GM18909 (cell line): ENCODE measurements around the gene CCNL2.
A peak's percentile ranks its signal among the peaks of the same experiment; 100 is the strongest.
"Not testable (repeated sequence)": the region's sequence is repeated elsewhere in the genome, so short reads cannot be mapped to it uniquely, and the experiment has no call there.

Experiments used
- ATAC-seq: cut with Tn5 transposase; IDR thresholded peaks from one replicate; pipeline ENCODE4 v1.9.1; 2021; ENCODE audit warnings: mild to moderate bottlenecking; ENCODE audit not compliant: unreplicated experiment, poor library complexity

The CCNL2 gene

DNA sequence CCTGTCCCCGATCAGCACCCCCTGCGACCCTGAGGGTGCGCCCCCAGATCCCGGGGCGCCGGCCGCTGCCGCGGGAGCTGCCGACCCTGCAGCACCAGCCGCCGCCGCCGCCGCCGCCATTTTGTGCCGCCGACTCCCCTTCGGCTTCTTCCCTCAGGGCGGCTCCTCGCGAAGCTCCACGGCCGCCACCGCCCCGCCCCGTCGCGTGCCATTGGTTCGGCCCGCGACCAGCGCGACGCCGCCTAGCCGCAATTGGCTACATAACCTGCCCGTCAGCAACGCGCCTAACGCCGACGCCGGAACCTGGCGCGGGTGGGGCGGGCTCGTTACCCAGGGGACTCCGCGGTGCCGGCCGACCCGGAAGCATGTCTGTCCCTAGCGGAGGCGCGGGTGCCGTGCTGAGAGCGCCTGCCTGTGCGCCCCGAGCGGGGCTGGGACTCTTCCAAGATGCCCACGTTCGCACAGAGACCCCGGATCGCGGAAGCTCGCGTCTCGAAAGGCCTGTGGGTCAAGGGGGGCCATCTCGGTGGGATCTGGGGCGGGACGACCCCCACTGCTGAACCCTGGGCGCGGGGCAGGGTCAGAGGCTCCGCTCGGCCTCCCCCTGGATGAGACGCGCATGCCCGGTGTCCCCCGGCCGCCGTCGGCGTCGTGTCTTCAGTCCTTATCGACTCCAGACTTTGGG lies at the start of gene CCNL2:
TSS of gene CCNL2 (minus strand) at position 149 of the 685 bp plus-strand sequence. CDS start at position 120, 29 bp downstream.
- peak; percentile 95 for ATAC-seq

DNA sequence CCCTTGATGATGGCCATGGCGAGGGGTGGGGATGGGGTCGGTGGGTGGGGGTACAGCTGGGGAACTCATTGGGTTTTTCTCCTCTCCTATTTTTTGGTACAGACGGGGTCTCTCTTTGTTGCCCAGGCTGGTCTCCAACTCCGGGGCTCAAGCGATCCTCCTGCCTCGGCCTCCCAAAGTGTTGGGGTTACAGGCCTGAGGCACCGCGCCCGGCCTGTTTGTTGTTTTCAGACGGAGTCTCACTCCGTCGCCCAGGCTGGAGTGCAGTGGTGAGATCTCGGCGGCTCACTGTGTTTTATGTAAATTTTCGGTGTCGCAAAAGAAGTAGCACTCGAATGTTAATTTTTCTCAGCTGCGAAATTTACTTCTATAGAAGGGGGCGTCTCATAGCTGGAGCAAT lies 47.5 kb upstream of the CCNL2 start:
- not testable (repeated sequence) for ATAC-seq

DNA sequence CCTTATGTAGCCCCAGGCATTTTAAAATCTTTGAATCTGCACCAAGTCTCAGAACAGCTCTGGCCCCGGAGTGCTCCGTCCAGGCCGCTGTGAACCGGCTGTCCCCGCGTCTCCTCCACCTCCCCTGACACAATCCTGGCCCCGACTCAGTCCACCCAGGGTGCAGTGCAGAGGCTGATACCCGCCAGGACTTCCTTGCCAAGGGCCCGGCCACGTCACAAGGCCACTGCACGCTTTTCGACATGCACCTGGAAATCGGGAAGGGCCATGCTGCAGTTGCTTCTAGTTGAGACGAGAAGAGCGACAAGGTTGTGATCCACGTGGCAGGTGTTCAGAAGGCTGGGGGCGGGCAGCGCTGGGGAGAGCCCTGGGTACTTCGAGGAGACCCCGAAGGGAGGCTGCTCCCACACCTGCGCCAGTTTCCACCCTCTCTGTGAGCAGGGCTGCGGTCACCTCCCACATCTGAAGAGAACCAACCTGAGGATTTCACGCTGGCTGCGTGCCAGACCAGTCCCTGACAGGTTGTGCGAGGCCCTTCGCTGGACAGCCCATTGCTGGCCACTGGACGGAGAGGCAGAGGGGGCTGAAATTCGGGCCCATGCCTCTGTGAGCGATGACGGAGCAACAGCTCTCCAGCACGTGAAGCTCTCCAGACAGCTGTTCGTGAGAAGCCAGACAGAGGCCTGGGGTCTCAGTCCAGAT lies 43.1 kb upstream of the CCNL2 start:
- ATAC-seq, result no peak

DNA sequence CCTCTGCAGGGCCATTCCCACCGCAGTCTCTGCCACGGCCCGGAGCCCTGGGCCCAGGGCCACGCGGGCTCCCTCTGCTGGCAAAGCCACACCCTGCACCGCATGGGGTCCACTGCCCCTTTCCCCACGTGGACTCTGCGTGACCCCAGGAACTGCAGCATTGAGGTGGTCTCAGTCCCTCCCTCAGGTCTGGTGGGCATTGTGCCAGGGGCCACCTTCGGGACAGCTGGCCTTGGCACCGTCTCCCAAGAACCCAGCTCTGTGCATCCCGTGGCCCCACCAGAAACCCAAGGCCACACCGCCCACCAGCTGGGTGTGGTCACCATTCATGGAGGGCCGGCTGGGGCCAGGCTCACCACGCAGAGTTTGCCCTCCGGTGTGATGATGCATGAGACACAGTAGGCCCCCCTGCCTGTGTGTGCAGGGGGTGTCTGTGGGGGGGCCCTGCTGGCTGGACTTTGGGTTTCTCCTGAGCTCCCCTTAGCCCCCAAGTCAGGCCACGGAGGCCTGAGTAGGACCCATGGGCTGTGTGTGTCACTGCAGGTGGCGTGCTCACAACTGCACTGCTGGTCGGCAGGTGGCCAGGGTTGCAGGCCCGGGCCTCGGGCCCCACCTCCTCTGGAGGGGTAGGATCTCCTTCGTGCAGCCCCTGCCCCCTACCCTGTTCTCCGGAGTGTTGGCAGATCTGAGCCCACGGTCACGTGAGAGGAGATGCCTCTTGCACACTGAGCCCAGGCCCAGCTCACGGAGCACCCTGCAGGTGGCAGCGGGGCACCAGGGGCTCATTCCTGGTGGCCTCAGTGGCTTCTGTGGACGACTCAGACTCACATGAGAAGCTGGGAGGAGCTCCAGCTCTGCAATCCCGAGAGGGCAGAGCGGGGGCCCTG lies 42.1 kb upstream of the CCNL2 start:
- no peak for ATAC-seq

DNA sequence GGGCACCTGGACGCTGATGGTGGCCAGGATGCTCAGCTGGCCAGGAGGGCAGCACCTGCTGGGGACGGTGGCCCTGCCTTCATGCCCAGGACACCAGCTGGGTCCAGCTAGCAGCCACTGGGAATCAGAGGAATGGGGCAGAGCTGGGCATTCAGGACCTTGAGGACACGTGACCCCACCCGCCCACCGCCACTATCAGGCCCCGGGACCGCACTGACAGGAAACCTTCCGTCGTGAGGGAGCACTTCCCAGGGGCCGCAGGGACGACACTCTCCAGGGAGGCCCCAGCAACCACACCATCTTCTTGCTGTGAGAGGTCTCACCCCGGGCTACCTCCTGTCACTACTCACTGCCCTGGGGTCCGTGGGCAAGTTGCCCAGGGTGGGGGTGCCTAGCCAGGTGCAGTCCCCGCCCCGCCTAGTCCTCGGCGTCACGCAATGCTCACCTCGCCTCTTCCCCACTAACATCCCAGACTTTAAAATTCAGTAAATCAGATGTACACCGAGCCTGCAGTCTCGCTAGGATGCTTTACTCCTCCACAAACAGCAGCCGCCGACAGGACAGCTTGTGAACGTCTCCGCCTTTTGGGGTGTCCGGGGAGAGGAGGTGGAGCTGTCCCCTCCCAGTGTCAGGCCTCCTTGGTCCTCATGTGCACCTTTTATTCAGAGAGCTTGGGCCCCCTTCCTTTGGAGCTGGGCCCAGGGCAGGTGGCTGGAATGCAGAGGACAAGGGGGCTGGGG lies 41.3 kb upstream of the CCNL2 start:
- ATAC-seq, result no peak

DNA sequence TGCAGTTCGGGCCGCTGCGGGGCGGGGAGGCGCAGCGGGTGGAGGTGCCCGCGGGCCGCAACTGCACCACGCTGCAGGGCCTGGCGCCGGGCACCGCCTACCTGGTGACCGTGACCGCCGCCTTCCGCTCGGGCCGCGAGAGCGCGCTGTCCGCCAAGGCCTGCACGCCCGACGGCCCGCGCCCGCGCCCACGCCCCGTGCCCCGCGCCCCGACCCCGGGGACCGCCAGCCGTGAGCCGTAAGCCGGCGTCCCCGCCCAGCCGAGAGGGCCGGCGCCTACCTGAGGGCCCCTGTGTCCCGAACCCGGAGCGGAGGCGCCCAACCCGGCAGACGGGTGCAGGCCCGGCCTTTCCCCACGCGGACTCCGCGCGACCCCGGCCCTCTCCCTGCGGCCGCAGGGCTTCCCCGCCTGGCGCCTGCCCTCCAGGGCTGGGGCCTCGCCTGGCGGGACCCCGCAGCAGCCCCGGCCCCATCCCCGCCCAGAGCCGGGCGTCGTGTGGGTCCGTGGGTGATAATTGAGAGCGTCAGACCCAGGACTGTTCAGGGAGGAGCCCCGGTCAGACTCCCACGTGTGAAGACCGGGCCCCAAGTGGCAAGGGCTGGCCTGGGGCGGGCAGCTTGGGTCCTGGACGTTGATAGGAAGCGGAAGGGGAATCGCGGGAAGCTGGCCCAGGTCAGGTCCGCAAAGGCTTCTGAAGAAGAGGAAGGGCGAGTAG lies 40.6 kb upstream of the CCNL2 start:
- ATAC-seq, result no peak

DNA sequence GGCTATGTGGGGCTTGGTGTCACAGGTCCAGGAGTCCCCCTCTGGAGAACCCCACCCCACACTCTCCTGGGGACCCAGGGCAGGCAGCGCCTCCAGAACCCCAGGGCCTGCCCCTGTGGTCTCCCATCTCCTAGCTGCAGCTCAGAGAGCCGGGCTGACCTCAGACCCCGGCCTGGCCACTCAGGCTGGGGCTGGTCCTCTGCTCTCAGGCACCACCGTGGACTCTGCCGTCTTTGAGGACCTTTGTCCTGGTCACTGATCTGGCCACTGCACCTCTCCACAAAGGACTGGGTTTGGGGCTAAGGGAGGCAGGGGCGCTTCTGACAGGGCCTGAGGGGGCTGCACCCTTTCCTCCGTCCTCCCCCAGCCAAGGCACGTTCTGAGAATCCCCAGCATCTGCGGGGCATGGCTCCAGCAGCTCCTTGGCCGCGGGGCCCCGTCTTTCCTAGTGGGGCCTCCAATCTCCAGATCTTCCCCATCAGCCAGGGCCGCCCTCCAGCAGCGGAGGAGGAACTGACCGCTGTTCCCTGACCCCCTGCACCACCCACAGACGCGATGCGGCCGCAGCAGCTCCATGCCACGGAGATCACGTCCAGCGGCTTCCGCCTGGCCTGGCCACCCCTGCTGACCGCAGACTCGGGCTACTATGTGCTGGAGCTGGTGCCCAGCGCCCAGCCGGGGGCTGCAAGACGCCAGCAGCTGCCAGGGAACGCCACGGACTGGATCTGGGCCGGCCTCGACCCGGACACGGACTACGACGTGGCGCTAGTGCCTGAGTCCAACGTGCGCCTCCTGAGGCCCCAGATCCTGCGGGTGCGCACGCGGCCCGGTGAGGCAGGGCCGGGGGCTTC lies 39.6 kb upstream of the CCNL2 start:
- no peak for ATAC-seq

DNA sequence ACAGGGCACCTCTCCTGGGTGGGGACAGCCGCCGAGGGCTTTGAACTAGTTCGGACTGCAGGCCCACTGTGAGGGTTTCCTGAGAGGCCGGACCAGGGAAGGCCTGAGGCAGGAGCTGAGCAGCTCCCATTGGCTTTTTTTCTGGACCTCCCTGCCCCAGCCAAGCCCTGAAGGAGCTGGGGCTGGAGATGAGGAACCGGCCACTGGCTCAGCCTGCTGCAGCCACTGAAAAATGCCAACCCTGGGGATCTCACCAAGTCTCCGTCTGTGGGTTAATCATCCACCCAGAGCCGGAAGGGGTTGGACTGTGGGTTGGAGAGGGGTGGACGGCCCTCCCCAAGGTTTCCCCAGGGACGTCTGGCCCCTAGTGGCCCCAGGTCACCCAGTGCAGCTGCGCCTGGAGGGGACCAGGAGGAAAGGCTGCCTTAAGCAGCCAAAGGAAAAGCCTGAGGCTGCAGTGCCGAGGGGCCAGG lies 38.8 kb upstream of the CCNL2 start:
- peak; percentile 69 for ATAC-seq

DNA sequence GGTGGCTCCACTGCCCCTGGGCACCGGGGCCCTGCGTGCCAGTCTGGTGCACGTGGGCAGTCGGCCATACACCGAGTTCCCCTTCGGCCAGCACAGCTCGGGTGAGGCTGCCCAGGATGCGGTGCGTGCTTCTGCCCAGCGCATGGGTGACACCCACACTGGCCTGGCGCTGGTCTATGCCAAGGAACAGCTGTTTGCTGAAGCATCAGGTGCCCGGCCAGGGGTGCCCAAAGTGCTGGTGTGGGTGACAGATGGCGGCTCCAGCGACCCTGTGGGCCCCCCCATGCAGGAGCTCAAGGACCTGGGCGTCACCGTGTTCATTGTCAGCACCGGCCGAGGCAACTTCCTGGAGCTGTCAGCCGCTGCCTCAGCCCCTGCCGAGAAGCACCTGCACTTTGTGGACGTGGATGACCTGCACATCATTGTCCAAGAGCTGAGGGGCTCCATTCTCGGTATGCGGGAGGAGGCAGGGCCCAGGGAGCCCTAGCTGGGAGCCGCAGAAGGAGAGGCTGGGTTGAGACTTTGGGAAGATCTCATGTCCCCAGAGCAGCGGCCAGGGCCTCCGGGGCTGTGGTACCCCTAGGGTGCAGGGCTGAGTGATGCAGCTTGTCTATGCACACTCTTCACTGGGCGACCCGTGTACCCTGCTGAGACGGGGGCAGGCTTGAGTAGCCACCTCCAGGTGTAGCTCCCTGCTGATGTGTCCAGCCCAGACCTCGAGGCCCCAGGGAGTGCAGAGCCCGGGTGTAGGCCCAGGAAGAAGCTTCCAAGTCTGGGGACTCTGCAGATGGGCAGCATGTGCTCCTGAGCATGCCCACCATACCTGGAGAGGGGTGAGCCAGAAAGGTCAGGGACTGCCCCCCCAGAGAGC lies 38.1 kb upstream of the CCNL2 start:
- no peak for ATAC-seq

DNA sequence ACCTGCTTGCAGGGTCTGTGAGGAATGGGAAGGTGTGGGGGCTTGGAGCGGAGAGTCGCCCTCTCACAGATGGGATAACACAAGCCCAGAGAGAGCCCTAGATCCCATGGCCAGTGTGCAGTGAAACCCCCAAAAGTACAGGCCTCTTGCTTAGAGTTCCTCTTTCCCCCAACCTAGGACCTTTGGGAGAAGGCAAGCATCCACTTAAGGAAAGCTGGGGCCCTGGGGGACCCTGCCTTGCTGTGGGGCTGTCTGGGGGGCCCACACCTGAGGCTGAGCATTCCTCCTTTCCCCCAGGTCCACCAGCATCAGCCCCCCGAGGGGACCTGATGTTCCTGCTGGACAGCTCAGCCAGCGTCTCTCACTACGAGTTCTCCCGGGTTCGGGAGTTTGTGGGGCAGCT lies 37.5 kb upstream of the CCNL2 start:
- no peak for ATAC-seq

DNA sequence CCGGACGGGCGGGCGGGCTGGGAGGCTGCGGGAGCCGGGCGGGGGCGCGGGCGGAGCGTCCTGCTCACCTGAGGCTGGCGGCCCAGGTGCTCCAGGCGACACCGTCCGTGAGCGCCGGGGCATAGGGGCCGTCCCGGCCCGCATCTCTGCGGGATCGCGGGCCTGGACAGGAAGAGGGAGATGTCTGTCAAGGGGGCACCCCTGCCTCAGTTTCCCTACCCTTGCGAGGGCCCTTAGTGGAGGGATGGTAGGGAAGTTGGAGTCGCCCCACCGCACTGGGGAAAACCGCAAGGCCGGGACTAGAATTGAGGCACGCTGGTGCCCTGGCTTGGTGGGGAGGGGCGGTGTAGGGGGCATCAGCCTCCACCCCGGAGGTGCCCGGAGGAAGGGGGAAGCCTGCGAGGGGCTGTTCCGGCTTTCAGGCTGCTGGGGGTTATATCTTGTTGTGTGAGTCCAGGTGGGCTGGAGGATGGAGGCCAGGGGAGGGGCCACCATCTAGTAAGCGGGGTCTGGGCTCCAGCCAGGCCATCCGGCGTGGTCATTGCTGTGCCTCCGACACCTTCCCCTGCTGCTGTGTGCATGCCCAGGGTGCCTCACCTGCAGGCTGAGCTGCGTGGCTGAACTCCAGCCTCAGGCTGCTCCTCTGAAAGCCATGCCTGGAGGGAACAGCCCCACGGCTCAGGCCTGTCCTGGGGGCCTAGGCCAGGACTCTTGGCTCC lies 36.9 kb upstream of the CCNL2 start:
- ATAC-seq, result no peak

DNA sequence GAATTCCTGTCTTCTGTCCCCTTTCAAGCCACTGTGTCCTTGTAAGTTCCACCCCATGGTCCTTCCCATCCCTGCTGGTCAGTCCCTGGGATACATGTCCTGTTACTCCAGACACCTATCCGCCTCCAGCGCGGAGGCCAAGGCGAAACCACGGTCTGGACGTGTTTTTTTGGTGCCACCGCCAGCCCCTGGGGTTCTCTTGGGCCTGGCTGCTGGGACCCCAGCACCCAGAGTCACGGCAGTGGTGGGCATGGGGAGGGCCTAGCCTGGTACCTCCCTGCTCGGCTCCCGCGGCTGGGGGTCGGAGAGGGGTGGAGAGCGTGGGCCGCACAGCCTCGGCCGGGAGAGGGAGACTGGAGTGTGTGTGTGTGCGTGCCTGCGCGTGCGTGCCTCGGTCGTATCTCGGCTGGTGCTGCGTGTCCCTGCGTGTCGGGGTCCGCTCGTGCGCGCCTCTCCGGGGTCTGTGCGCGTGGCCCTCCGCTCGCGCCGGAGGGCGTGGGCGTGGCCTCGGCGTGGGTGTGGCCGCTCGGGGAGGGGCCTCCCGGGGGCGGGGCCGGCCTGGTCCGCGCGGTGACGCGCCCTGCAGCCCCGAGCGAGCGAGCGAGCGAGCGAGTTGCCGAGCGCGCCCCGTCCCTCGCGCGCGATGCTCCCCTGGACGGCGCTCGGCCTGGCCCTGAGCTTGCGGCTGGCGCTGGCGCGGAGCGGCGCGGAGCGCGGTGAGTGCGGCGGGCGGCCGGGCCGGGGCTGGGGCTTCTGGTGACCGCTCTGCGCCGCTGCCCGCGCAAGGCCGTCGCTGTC lies 36.2 kb upstream of the CCNL2 start, which contains the start of gene VWA1:
TSS of gene VWA1 (plus strand) at position 585 of the 798 bp plus-strand sequence. CDS start at position 644, 59 bp downstream.
- no peak for ATAC-seq

DNA sequence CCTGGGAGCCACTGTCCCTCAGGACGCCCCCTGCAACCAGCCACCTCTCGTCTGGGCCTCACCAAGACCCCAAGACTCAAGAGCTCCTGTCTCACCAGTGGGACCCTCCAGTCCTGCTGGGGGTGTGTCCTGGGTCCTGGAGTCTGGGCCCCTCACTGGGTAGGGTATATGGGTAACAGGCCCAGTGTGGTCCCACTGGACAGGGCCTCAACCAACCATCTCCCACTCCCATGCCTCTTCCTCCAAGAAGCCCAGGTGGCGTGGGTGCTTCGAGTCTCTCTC lies 35.6 kb upstream of the CCNL2 start:
- ATAC-seq, result no peak

DNA sequence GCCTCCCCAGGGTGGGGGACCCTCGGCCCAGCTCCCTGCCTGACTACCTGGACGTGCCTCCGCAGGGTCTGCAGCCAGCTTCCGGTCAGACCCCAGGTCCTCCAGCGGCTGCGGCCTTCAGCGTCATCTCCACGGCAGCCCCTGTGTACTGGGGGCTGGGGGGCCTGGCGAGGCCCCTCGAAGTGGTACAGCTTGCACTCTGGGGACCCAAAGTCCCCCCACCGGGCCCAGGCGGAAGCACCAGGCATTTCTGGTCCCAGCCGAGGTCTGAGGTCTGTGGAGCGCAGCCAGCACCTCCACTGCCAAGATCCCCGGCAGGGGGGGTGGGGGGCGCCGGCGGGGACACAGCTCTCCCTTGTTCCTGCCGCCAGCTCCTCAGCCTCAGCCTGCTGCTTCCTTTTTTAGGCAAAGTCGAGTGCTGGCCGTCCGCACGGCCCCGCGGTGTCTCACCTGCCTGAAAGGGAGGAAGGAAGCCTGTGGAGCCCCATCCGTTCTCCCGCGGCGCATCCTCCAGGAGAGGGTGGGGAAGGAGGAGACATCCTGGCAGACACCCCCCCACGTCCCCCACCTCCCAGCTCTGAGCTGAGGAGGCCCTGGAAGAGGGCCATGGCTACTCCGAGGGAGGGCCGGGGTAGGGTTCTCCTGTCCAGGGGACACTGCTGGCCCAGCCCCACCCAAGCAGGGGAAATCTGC lies 35.1 kb upstream of the CCNL2 start:
- no peak for ATAC-seq

DNA sequence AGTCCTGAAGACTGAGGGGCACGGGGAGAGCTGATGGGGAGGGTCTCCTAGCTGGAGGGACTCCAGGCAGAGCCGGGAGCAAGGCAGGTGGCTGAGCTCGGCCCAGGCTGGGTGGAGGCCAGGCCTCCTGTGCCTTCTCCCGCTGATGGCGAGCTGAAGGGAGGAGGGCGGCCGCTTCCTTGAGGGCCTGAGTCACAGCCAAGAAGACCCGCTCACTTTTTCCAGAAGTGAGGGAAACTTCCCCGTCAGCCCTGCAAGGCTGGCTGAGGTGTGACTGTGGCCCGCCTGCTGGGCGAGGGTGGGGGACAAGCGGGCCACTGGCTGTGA lies 34.6 kb upstream of the CCNL2 start:
- no peak for ATAC-seq
